ENCODE data around the gene LRRC75A. TPM values are rescaled to one million over a fixed set of nuclear protein-coding genes. Genes with fewer than 3 reads are reported as not detected.

LRRC75A gene
- total RNA-seq, 1 experiment from 2014 or later, result 10.1 TPM

GRCh38 chr17:16529906-16530305 lies 37.9 kb upstream of the LRRC75A start:
- H4K91ac ChIP-seq (ENCODE audit: insufficient read length, low read depth, low read length), result no peak overlapping the region
- no peak overlapping the region for H2AK5ac ChIP-seq (ENCODE audit: insufficient read length, low read length)
- no peak overlapping the region for H2BK15ac ChIP-seq (ENCODE audit: low read depth, low read length)
- no peaks in the 10 kb centered on the region for H4K20me1 ChIP-seq (ENCODE audit: control insufficient read depth, insufficient read depth, insufficient read length)
- no peak overlapping the region for H3K23ac ChIP-seq (ENCODE audit: insufficient read length, low read depth, low read length)
- H3K79me2 ChIP-seq (ENCODE audit: insufficient read depth, low read length), result no peaks in the 10 kb centered on the region
- H3K14ac ChIP-seq (ENCODE audit: insufficient read depth, low read length), result no peak overlapping the region
- H3K79me1 ChIP-seq (ENCODE audit: insufficient read depth, low read depth, low read length, poor library complexity, severe bottlenecking), result no peaks in the 10 kb centered on the region
- no peak overlapping the region for H3K4me2 ChIP-seq (ENCODE audit: insufficient read depth, insufficient read length, low read length)
- WGBS (ENCODE audit: extremely low coverage, insufficient read length, low lambda C conversion rate), result no CpG with 5 or more reads among the region's 4 CpGs
- H3K4me3 Mint-ChIP-seq, result no peak overlapping the region
- H3K23me2 ChIP-seq (ENCODE audit: insufficient read length, low read depth, low read length, poor library complexity, severe bottlenecking), result no peaks in the 10 kb centered on the region
- peaks cover 2% of the 10 kb centered on the region in 2 experiments for H3K4me1 Mint-ChIP-seq
- no peak overlapping the region for H2BK120ac ChIP-seq (ENCODE audit: low read depth, low read length, poor library complexity, severe bottlenecking)
- no peak overlapping the region for H3K4ac ChIP-seq (ENCODE audit: low read depth, low read length)
- H3K9ac ChIP-seq (ENCODE audit: extremely low read depth, insufficient read length, low read length), result no peak overlapping the region
- H3K4me1 ChIP-seq (ENCODE audit: insufficient read depth, low read length), result no peaks in the 10 kb centered on the region
- no peak overlapping the region for H2AFZ ChIP-seq (ENCODE audit: low read length)
- no peak overlapping the region for H2BK20ac ChIP-seq (ENCODE audit: low read depth, low read length, poor library complexity, severe bottlenecking)
- H3K27ac ChIP-seq (ENCODE audit: insufficient read length, low read depth, low read length), result no peak overlapping the region
- H2BK12ac ChIP-seq (ENCODE audit: insufficient read length, low read depth, low read length), result no peak overlapping the region
- H3K36me3 Mint-ChIP-seq (ENCODE audit: insufficient read depth in 1 of 3, low read depth in 3 of 3), result no peaks in the 10 kb centered on the region
- no peak overlapping the region for H3K27ac Mint-ChIP-seq
- H3K9me3 ChIP-seq (ENCODE audit: control insufficient read depth, low read depth, low read length), result no peaks in the 10 kb centered on the region
- H3K56ac ChIP-seq (ENCODE audit: insufficient read length, low read depth, low read length), result no peak overlapping the region
- no peak for TF ChIP-seq CTCF (conservative IDR thresholded peaks at IDR 0.05)
- H3K27me3 Mint-ChIP-seq (ENCODE audit: low read depth), result peaks cover 29% of the 10 kb centered on the region
- no peak for DNase-seq
- H3K9me3 Mint-ChIP-seq, result no peaks in the 10 kb centered on the region
- H4K5ac ChIP-seq (ENCODE audit: insufficient read length, low read depth, low read length), result no peak overlapping the region
- no peak overlapping the region for H2BK5ac ChIP-seq (ENCODE audit: insufficient read length, low read length)
- no peak overlapping the region for H4K8ac ChIP-seq (replicated peaks; ENCODE audit: insufficient read length, low read depth, low read length)
- no peak overlapping the region for H3K18ac ChIP-seq (ENCODE audit: insufficient read length, low read depth, low read length)
- no peaks in the 10 kb centered on the region for H3K27me3 ChIP-seq (ENCODE audit: insufficient read depth, low read length)
- no peak overlapping the region for H3T11ph ChIP-seq (ENCODE audit: low read length)
